Globus pallidus (tissue), 1 donor: ENCODE results near the gene ITPRIPL2.

Experiments used
- DNase-seq: peaks from one replicate; pipeline ENCODE4 v3.0.0-alpha.2; 2015; ENCODE audit warnings: low spot score

Gene ITPRIPL2

GRCh38 chr16:19113577-19114358 is at the start of gene ITPRIPL2:
Gene ITPRIPL2 (plus strand): TSS chr16:19113964. CDS start chr16:19114462, 498 bp downstream.
- peak; percentile 54 for DNase-seq

- DNase-seq, result no peak
These were observed 46.8 kb upstream of the ITPRIPL2 start for GRCh38 chr16:19066988-19067348.

GRCh38 chr16:19067349-19068236 is 46.2 kb upstream of the ITPRIPL2 start, which contains the start of gene COQ7:
Gene COQ7 (plus strand): TSS chr16:19067614. CDS start chr16:19067665, 51 bp downstream.
- DNase-seq, result peak; percentile 99

GRCh38 chr16:19068237-19068815 is 45.4 kb upstream of the ITPRIPL2 start:
- DNase-seq, result no peak

GRCh38 chr16:19071811-19072777 is 41.7 kb upstream of the ITPRIPL2 start:
- peak; percentile 54 for DNase-seq

GRCh38 chr16:19073344-19073743 is 40.4 kb upstream of the ITPRIPL2 start:
- DNase-seq, result no peak

- no peak for DNase-seq
These were observed 39.9 kb upstream of the ITPRIPL2 start for GRCh38 chr16:19073863-19074262.

GRCh38 chr16:19075511-19075910 is 38.3 kb upstream of the ITPRIPL2 start:
- no peak for DNase-seq

GRCh38 chr16:19077879-19078278 is 35.9 kb upstream of the ITPRIPL2 start:
- no peak for DNase-seq

GRCh38 chr16:19083670-19084069 is 30.1 kb upstream of the ITPRIPL2 start:
- DNase-seq, result no peak

- no peak for DNase-seq
These were observed 29.6 kb upstream of the ITPRIPL2 start for GRCh38 chr16:19084139-19084538.

GRCh38 chr16:19084879-19085278 is 28.9 kb upstream of the ITPRIPL2 start:
- no peak for DNase-seq

GRCh38 chr16:19085679-19086200 is 28.0 kb upstream of the ITPRIPL2 start:
- DNase-seq, result no peak

- DNase-seq, result peak; percentile 70
These were observed 27.2 kb upstream of the ITPRIPL2 start for GRCh38 chr16:19086322-19087199.

GRCh38 chr16:19088341-19088916 is 25.3 kb upstream of the ITPRIPL2 start:
- DNase-seq, result no peak

GRCh38 chr16:19089410-19089955 is 24.3 kb upstream of the ITPRIPL2 start:
- no peak for DNase-seq

GRCh38 chr16:19090916-19091315 is 22.8 kb upstream of the ITPRIPL2 start:
- DNase-seq, result no peak

- DNase-seq, result no peak
These were observed 20.9 kb upstream of the ITPRIPL2 start for GRCh38 chr16:19092653-19093410.
